Activated CD4-positive, alpha-beta T cell treated with anti-CD3 and anti-CD28 coated beads, Interleukin-2, amount 10 ng/mL, durations not matched to agents 24 days and 14 days (primary cell): Measurements from ENCODE around the gene ARHGEF12. TPM values are rescaled to one million over a fixed set of nuclear protein-coding genes. Genes with fewer than 3 reads are reported as not detected.

Source experiments
- DNase-seq: peaks from one replicate; pipeline ENCODE4 v3.0.0; 2022
- H3K27ac Mint-ChIP-seq: one replicate; pipeline ENCODE4 v1.8.0; 2022; ENCODE audit warnings: mild to moderate bottlenecking, mixed read lengths
- H3K27me3 Mint-ChIP-seq: one replicate; pipeline ENCODE4 v1.8.0; 2022; ENCODE audit warnings: mixed read lengths
- H3K36me3 Mint-ChIP-seq: one replicate; pipeline ENCODE4 v1.8.0; 2022; ENCODE audit warnings: low read depth, mild to moderate bottlenecking, mixed read lengths
- H3K4me1 Mint-ChIP-seq: one replicate; pipeline ENCODE4 v1.8.0; 2021; ENCODE audit warnings: mixed read lengths
- H3K4me3 Mint-ChIP-seq: one replicate; pipeline ENCODE4 v1.8.0; 2022; ENCODE audit warnings: mild to moderate bottlenecking, moderate library complexity, mixed read lengths
- H3K9me3 Mint-ChIP-seq: one replicate; pipeline ENCODE4 v1.8.0; 2021; ENCODE audit warnings: mixed read lengths
- intact Hi-C: fragments of 100-400 bp; cut with micrococcal nuclease; formaldehyde crosslinking; loops from one replicate; pipeline ENCODE4 v1.15.1; 2023
- total RNA-seq: library from RNA; stranded (reverse); gene quantifications from 2 replicates; pipeline ENCODE4 v1.2.3, GENCODE V29; 2022

Gene ARHGEF12
- total RNA-seq, 1 donor from 2014 or later: 20.3 TPM

GRCh38 chr11:120410622-120411380 lies 74.6 kb downstream of the ARHGEF12 start:
- Mint-ChIP-seq H3K9me3 (no peaks in the 10 kb centered on the region), H3K4me3 (no peak overlapping the region), H3K27ac (no peak overlapping the region), H3K36me3 (no peaks in the 10 kb centered on the region), H3K27me3 (peaks cover 5% of the 10 kb centered on the region), H3K4me1 (no peaks in the 10 kb centered on the region)
- intact Hi-C loops: no loop called here
- no peak for DNase-seq

- intact Hi-C loops: no loop called here
- H3K27me3 Mint-ChIP-seq: peaks cover 8% of the 10 kb centered on the region
- DNase-seq: no peak
- H3K36me3 Mint-ChIP-seq: no peaks in the 10 kb centered on the region
- no peaks in the 10 kb centered on the region for H3K4me1 Mint-ChIP-seq
- H3K27ac Mint-ChIP-seq: no peak overlapping the region
- no peaks in the 10 kb centered on the region for H3K9me3 Mint-ChIP-seq
- no peak overlapping the region for H3K4me3 Mint-ChIP-seq
Measured at GRCh38 chr11:120413480-120413879, 77.3 kb downstream of the ARHGEF12 start.

DNA sequence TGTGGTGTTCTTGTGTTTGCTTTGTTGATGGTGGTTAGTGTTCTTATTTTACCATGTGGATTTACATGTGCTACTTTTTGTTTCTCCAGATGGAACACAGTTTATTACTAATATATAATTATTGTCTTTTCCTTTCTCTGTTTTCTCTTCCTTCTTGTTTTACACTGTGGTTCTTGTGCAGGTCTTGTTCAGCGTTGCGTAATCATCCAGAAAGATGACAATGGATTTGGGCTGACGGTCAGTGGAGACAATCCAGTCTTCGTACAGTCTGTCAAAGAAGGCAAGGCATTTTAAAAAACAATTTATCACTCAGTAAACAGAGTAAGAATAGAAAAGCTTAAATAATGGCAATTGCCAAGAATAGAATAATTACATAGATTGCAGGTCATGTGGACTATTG lies 84.4 kb downstream of the ARHGEF12 start:
- Mint-ChIP-seq H3K4me1 (peaks cover 3% of the 10 kb centered on the region), H3K9me3 (no peaks in the 10 kb centered on the region), H3K27me3 (peaks cover 3% of the 10 kb centered on the region), H3K36me3 (no peaks in the 10 kb centered on the region), H3K27ac (no peak overlapping the region), H3K4me3 (no peak overlapping the region)
- DNase-seq: no peak
- intact Hi-C loops: no loop called here

- intact Hi-C loops: no loop called here
- Mint-ChIP-seq H3K4me3 (no peak overlapping the region), H3K36me3 (no peaks in the 10 kb centered on the region), H3K27ac (no peak overlapping the region), H3K9me3 (no peaks in the 10 kb centered on the region), H3K4me1 (peaks cover 3% of the 10 kb centered on the region), H3K27me3 (no peaks in the 10 kb centered on the region)
- DNase-seq: no peak
Measured at GRCh38 chr11:120424185-120424969, 88.2 kb downstream of the ARHGEF12 start.

DNA sequence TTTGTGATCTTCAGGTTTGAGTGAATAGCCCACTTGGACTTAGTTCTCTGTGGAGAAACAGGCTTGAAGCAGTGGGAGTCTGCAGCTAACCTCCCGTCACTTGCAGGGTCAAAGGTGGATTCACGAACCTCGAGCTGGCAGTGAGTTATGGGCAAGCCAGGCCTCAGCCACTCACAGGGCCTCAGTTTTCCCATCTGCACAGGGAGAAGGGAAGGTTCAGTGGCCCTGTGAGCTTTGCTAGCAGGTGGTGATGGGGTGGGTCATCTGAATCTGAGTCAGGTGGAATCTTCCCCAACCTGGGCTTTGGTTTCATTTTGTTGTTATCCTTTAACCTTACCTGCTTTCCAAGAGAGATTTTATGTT lies 88.7 kb downstream of the ARHGEF12 start:
- intact Hi-C loops: no loop called here
- Mint-ChIP-seq H3K36me3 (no peaks in the 10 kb centered on the region), H3K27me3 (no peaks in the 10 kb centered on the region), H3K27ac (no peak overlapping the region), H3K4me1 (peaks cover 3% of the 10 kb centered on the region), H3K9me3 (no peaks in the 10 kb centered on the region), H3K4me3 (no peak overlapping the region)
- no peak for DNase-seq

GRCh38 chr11:120425527-120425926 lies 89.3 kb downstream of the ARHGEF12 start:
- no peaks in the 10 kb centered on the region for H3K27me3 Mint-ChIP-seq
- no peak for DNase-seq
- peaks cover 3% of the 10 kb centered on the region for H3K4me1 Mint-ChIP-seq
- no peaks in the 10 kb centered on the region for H3K36me3 Mint-ChIP-seq
- no peak overlapping the region for H3K4me3 Mint-ChIP-seq
- H3K9me3 Mint-ChIP-seq: no peaks in the 10 kb centered on the region
- no peak overlapping the region for H3K27ac Mint-ChIP-seq
- intact Hi-C loops: no loop called here

- Mint-ChIP-seq H3K27me3 (no peaks in the 10 kb centered on the region), H3K4me3 (no peak overlapping the region), H3K4me1 (peaks cover 17% of the 10 kb centered on the region), H3K9me3 (no peaks in the 10 kb centered on the region), H3K36me3 (peaks cover 2% of the 10 kb centered on the region), H3K27ac (no peak overlapping the region)
- no peak for DNase-seq
- intact Hi-C loops: no loop called here
Measured at GRCh38 chr11:120430146-120430545, 93.9 kb downstream of the ARHGEF12 start.

- H3K27me3 Mint-ChIP-seq: no peaks in the 10 kb centered on the region
Measured at GRCh38 chr11:120431633-120432032, 95.4 kb downstream of the ARHGEF12 start.

DNA sequence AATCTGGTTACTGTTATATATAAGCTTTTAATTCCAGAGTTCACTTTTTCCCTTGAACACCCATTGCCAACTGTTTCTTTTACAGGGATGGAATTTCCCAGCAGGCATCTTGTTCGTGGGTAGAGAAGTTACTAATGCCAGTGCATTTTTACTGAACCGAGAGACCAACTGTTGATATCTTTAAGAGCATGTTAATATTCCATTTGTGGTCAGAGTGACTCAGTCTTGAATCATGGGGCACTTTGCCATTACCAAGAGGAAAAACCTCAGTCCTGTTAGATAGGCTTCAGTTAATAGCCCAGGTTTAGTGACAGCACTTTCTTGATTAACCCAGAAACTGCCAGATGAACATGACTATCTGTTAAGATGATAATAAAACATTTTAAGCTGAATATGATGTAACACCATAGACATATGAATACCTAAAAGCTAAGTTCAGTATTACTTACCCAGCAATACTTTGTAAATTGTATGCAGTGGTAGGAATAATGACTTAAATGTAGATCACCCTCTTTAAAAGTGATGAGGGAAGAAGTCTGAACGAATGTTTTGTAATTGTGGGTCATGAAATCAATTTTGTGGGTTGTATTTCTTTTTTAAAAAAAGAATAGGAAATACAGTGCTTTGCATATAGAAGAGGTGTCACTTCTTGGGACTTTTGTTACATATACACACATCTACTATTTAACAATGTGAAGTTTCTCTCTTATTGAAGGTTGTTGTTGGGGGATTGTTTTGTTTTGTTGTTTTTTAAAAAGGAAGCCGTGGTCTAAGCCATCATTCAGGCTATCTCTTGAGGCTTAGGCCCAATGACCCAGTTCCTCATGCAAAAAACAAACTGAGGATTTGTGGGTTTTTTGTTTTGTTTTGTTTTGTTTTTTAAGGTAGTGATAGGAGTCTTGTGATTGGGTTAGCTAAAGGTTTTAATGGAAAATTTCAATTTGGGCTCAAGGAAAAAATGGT lies 96.1 kb downstream of the ARHGEF12 start:
- peak; percentile 55 for DNase-seq
- H3K4me3 Mint-ChIP-seq: no peak overlapping the region
- H3K9me3 Mint-ChIP-seq: no peaks in the 10 kb centered on the region
- H3K27ac Mint-ChIP-seq: peak overlapping the region; percentile 80
- peaks cover 16% of the 10 kb centered on the region for H3K4me1 Mint-ChIP-seq
- intact Hi-C loops: loop anchor here (2.0 kb wide), 1 partner anchor 96 kb away; the partner anchor contains the start of gene ARHGEF12
- H3K36me3 Mint-ChIP-seq: peaks cover 2% of the 10 kb centered on the region
- H3K27me3 Mint-ChIP-seq: no peaks in the 10 kb centered on the region

More at GRCh38 chr11:120431633-120432032, 95.4 kb downstream of the ARHGEF12 start:
- no peak overlapping the region for H3K4me3 Mint-ChIP-seq
- H3K4me1 Mint-ChIP-seq: peaks cover 16% of the 10 kb centered on the region
- peak overlapping the region; percentile 80 for H3K27ac Mint-ChIP-seq
- no peaks in the 10 kb centered on the region for H3K9me3 Mint-ChIP-seq
- peak; percentile 56 for DNase-seq
- peaks cover 2% of the 10 kb centered on the region for H3K36me3 Mint-ChIP-seq
- intact Hi-C loops: loop anchor here (2.0 kb wide), 1 partner anchor 95 kb away; the partner anchor contains the start of gene ARHGEF12

- H3K27ac Mint-ChIP-seq: no peak overlapping the region
- no peaks in the 10 kb centered on the region for H3K27me3 Mint-ChIP-seq
- intact Hi-C loops: no loop called here
- H3K4me1 Mint-ChIP-seq: peaks cover 2% of the 10 kb centered on the region
- H3K36me3 Mint-ChIP-seq: peaks cover 10% of the 10 kb centered on the region
- H3K4me3 Mint-ChIP-seq: no peak overlapping the region
- DNase-seq: no peak
- no peaks in the 10 kb centered on the region for H3K9me3 Mint-ChIP-seq
Measured at GRCh38 chr11:120441592-120441991, 105.4 kb downstream of the ARHGEF12 start.

- intact Hi-C loops: no loop called here
- no peak overlapping the region for H3K4me3 Mint-ChIP-seq
- peaks cover 10% of the 10 kb centered on the region for H3K36me3 Mint-ChIP-seq
- no peak for DNase-seq
- peaks cover 2% of the 10 kb centered on the region for H3K4me1 Mint-ChIP-seq
- H3K9me3 Mint-ChIP-seq: no peaks in the 10 kb centered on the region
- no peak overlapping the region for H3K27ac Mint-ChIP-seq
- no peaks in the 10 kb centered on the region for H3K27me3 Mint-ChIP-seq
Measured at GRCh38 chr11:120442031-120442430, 105.8 kb downstream of the ARHGEF12 start.

DNA sequence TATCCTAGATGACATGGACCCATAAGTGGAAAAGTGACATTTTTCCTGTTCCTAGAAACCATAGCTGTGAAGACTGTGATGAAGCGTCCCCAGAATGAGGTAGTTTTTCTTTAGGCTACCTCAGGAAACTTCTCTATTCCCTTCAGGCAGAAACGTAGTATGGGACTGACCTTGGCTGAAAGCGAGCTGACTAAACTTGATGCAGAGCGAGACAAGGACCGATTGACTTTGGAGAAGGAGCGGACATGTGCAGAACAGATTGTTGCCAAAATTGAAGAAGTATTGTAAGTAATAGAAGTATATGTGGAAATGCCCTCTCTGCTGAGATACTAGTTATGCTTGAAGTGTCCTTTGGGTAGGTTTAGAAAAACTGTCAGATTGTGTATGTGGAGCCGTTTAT lies 110.6 kb downstream of the ARHGEF12 start:
- Mint-ChIP-seq H3K36me3 (peaks cover 19% of the 10 kb centered on the region), H3K4me1 (no peaks in the 10 kb centered on the region), H3K4me3 (no peak overlapping the region), H3K9me3 (no peaks in the 10 kb centered on the region), H3K27ac (no peak overlapping the region), H3K27me3 (no peaks in the 10 kb centered on the region)
- no peak for DNase-seq
- intact Hi-C loops: no loop called here

DNA sequence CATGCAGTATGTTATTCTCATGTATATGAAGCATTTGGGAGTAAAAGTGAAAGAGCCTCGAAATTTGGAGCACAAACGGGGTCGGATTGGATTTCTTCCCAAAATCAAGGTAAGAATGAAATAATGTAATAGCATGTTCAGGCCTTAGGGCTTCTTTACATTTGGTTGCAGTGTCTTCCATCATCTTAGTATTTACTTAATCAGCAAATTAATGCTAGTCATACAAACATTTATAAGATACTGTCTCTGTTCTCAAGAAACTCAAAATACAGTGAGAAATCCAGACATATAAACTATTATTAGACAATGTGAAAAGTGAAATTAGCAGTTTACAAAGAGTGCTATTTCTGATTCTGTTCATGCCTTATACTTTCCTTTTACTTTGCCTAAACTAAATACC lies 112.0 kb downstream of the ARHGEF12 start:
- no peak for DNase-seq
- Mint-ChIP-seq H3K4me3 (no peak overlapping the region), H3K27ac (no peak overlapping the region), H3K36me3 (peaks cover 21% of the 10 kb centered on the region), H3K9me3 (no peaks in the 10 kb centered on the region), H3K27me3 (no peaks in the 10 kb centered on the region), H3K4me1 (no peaks in the 10 kb centered on the region)
- intact Hi-C loops: no loop called here
